Stomach smooth muscle (tissue), 2 donors: ENCODE measurements around the gene RHBDL3.

Source experiments
- H3K27ac ChIP-seq: one replicate; pipeline ENCODE4 v1.7.0; 2013; ENCODE audit warnings: mild to moderate bottlenecking, low read length, inconsistent platforms
- H3K27me3 ChIP-seq, 2 donors: one replicate each; pipeline ENCODE4 v1.7.0; 2013; ENCODE audit warnings: low read length in 2 of 2; ENCODE audit not compliant: insufficient read depth in 2 of 2, control insufficient read depth in 1 of 2
- H3K36me3 ChIP-seq, 2 donors: one replicate each; pipeline ENCODE4 v1.7.0; 2013; ENCODE audit warnings: low read length in 2 of 2; ENCODE audit not compliant: control insufficient read depth in 2 of 2, insufficient read depth in 2 of 2
- H3K4me1 ChIP-seq: one replicate; pipeline ENCODE4 v1.7.0; 2013; ENCODE audit warnings: low read length; ENCODE audit not compliant: control insufficient read depth, insufficient read depth
- H3K4me3 ChIP-seq, 2 donors: one replicate each; pipeline ENCODE4 v1.7.0; 2013; ENCODE audit warnings: low read length in 2 of 2
- H3K9ac ChIP-seq, 2 donors: one replicate each; pipeline ENCODE4 v1.7.0; 2013; ENCODE audit warnings: low read length in 2 of 2, mild to moderate bottlenecking in 1 of 2
- H3K9me3 ChIP-seq, 2 donors: one replicate each; pipeline ENCODE4 v1.7.0; 2013; ENCODE audit warnings: low read length in 2 of 2; ENCODE audit not compliant: control insufficient read depth in 2 of 2
- donor health status: healthy.
- donor health status: Pancreatic carcinoma.

The RHBDL3 gene

DNA sequence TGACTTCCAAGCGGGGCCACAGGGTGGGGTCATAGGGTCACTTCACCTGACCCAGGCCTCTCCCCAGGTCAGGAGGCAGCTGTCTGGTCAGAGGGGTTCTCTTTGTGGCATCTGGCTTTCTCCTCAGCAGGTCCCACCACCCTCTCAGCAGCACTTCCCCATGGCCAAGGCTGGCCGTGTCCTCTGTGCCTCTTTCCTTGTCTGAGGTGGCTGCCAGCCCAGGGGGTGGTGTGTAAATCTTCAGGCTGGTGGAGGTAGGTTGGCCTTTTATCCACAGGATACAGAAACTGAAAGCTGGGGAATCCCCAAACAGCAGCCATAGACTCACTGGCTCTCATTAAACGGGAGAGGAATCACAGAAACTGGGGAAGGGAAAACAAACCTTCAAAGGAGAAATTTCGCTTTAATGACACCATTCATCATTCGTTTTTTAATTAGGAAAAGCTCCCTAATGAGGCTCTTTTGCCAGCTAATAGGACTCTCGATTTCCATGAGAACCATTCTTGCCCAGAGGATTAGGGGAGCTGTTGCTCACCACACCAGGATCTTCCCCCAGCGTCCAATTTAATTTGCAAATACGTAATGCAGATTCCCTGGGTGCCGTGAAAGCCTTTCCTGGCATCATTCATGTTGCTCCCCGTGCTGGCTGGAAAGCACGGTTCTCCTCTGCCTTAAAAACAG is 58.3 kb downstream of the RHBDL3 start:
- Histone ChIP-seq H3K4me3 (peak overlapping the region; percentile 54 to 59), H3K9ac (peak overlapping the region; percentile 13 to 37), H3K27me3 (no peaks in the 10 kb centered on the region), H3K27ac (peak overlapping the region; percentile 8), H3K36me3 (no peaks in the 10 kb centered on the region), H3K4me1 (peaks cover 11% of the 10 kb centered on the region), H3K9me3 (no peaks in the 10 kb centered on the region)

DNA sequence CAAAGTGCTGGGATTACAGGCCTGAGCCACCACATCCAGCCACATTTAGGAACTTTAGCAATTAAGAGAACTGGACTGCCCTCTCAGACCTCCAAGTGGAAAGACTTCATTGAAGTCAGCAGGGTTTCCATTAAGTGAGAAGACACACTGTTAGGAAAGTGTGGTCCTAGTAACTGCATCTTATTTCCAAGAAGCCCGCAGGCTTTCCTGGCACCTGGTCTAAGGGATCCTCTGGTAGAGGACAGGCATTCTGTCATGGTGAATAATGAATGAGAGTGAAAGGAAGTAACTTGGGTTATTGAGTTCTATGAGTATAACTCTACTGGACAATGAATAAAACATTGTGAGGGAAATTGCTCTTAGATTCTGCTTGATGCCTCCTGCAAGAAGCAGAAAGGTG is 62.3 kb downstream of the RHBDL3 start:
- no peaks in the 10 kb centered on the region for H3K9me3 ChIP-seq
- H3K4me1 ChIP-seq = peaks cover 8% of the 10 kb centered on the region
- H3K9ac ChIP-seq = no peak overlapping the region
- no peaks in the 10 kb centered on the region for H3K27me3 ChIP-seq
- no peak overlapping the region for H3K4me3 ChIP-seq
- H3K36me3 ChIP-seq = no peaks in the 10 kb centered on the region
- no peak overlapping the region for H3K27ac ChIP-seq

DNA sequence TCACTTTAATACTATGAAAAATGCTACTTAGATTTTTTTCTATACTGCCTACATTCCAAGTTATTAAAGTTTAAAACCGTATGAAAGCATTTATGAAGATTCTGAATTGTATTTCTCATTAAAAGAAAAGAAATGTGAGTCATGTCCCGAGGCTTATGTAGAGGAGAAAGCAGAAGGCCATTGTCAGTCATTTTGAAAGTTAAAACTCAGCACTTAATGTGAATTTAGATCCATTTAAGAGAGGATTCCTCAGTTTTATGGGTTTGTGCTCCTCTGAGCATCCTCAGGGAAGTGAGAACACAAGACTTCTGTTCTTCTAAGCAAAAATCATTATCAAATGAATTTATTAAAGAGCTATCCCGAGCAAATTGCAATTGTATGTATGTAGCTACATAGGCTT is 64.5 kb downstream of the RHBDL3 start:
- Histone ChIP-seq H3K27me3 (no peaks in the 10 kb centered on the region), H3K27ac (no peak overlapping the region), H3K9ac (no peak overlapping the region), H3K9me3 (no peaks in the 10 kb centered on the region), H3K36me3 (peaks cover 5% of the 10 kb centered on the region in 2 donors), H3K4me1 (no peaks in the 10 kb centered on the region), H3K4me3 (no peak overlapping the region)

- Histone ChIP-seq H3K27me3 (no peaks in the 10 kb centered on the region), H3K4me1 (no peaks in the 10 kb centered on the region), H3K9ac (no peak overlapping the region), H3K27ac (no peak overlapping the region), H3K9me3 (no peaks in the 10 kb centered on the region), H3K4me3 (no peak overlapping the region), H3K36me3 (peaks cover 6 to 15% of the 10 kb centered on the region in 2 donors)
Measured at GRCh38 chr17:32331243-32332040, 65.8 kb downstream of the RHBDL3 start.

GRCh38 chr17:32333187-32333586 is 67.6 kb downstream of the RHBDL3 start:
- H3K9me3 ChIP-seq = no peaks in the 10 kb centered on the region
- no peak overlapping the region for H3K4me3 ChIP-seq
- no peak overlapping the region for H3K27ac ChIP-seq
- no peak overlapping the region for H3K9ac ChIP-seq
- peaks cover 15 to 23% of the 10 kb centered on the region in 2 donors for H3K36me3 ChIP-seq
- H3K27me3 ChIP-seq = no peaks in the 10 kb centered on the region
- H3K4me1 ChIP-seq = no peaks in the 10 kb centered on the region

DNA sequence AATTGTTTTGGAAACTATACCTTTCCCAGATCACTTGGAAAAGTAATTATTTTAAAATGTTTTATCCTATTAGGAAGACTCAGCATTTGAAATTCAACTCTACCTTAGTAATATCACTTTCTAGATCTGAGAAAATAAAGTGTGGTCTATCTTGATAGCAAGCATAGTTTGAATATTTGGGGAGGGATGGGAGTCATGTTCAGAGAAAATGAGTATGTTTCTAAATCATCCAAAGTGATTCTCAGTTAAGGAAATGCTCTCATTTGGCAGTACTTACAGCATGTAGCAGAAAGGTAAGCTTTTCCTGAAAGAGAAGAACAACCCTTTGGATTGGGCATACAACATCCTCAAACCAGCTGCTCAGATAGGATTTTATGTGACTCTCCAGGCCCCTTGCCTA is 69.4 kb downstream of the RHBDL3 start:
- Histone ChIP-seq H3K9me3 (no peaks in the 10 kb centered on the region), H3K36me3 (peaks cover 15 to 23% of the 10 kb centered on the region in 2 donors), H3K27ac (no peak overlapping the region), H3K27me3 (no peaks in the 10 kb centered on the region), H3K4me1 (no peaks in the 10 kb centered on the region), H3K9ac (no peak overlapping the region), H3K4me3 (no peak overlapping the region)

DNA sequence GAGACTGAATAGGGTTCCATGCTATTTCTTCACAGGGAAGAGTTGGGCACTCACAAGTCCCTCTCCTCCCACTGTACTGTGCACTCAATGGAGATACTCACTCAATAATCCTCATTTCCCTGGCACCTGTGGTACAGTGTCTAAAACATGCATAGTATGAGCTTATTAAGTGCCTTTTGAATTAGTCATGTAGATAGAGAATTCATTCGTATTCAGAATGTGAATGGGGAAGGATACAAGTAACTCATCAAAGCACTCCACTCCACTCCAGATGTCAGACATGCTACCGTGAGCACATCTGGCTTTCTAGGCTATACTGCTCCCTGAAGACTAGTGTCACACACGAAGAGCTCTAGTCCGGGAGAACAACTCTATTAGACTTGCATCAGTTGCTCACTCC is 70.1 kb downstream of the RHBDL3 start:
- Histone ChIP-seq H3K36me3 (peaks cover 15 to 23% of the 10 kb centered on the region in 2 donors), H3K9me3 (no peaks in the 10 kb centered on the region), H3K4me3 (no peak overlapping the region), H3K27ac (no peak overlapping the region), H3K27me3 (no peaks in the 10 kb centered on the region), H3K4me1 (no peaks in the 10 kb centered on the region), H3K9ac (no peak overlapping the region)

- peak overlapping the region; percentile 73 for H3K27ac ChIP-seq
- peak overlapping the region; percentile 82 to 91 for H3K9ac ChIP-seq
- H3K4me1 ChIP-seq = peaks cover 14% of the 10 kb centered on the region
- H3K36me3 ChIP-seq = peaks cover 9% of the 10 kb centered on the region in 2 donors
- H3K4me3 ChIP-seq = peak overlapping the region; percentile 79 to 85
- no peaks in the 10 kb centered on the region for H3K9me3 ChIP-seq
- no peaks in the 10 kb centered on the region for H3K27me3 ChIP-seq
Measured at GRCh38 chr17:32341141-32341856, 75.7 kb downstream of the RHBDL3 start.

- Histone ChIP-seq H3K9ac (peak within 1 kb of the TSS; percentile 88 to 91), H3K27me3 (no peaks in the 10 kb centered on the region), H3K4me3 (peak within 1 kb of the TSS; percentile 79 to 85), H3K36me3 (peaks cover 4 to 5% of the 10 kb centered on the region in 2 donors), H3K9me3 (no peaks in the 10 kb centered on the region), H3K27ac (peak within 1 kb of the TSS; percentile 75), H3K4me1 (peaks cover 14% of the 10 kb centered on the region)
Measured at GRCh38 chr17:32341857-32342602, 76.4 kb downstream of the RHBDL3 start, which contains the start of gene C17orf75. Gene C17orf75 (minus strand): TSS chr17:32342173. CDS start chr17:32342139, 34 bp downstream.
